ENCODE results near the gene ELL.
"Not testable (repeated sequence)": the region's sequence is repeated elsewhere in the genome, so short reads cannot be mapped to it uniquely, and the experiment has no call there.

ELL gene

DNA sequence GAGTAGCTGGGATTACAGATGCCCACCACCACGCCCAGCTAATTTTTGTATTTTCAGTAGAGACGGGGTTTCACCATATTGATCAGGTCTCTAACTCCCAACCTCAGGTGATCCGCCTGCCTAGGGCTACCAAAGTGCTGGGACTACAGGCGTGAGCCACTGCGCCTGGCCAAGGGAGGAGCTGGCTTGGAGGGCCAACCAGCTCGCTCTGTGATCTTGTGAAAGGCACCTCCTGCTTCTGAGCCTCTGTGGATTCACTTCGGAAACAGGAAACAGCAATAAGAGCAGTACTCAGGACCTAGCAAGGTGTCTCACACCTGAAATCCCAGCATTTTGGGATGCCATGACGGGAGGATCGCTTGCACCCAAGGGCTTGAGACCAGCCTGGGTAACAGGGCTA is 2.0 kb upstream of the ELL start:
- TF ChIP-seq, protein P1, sequence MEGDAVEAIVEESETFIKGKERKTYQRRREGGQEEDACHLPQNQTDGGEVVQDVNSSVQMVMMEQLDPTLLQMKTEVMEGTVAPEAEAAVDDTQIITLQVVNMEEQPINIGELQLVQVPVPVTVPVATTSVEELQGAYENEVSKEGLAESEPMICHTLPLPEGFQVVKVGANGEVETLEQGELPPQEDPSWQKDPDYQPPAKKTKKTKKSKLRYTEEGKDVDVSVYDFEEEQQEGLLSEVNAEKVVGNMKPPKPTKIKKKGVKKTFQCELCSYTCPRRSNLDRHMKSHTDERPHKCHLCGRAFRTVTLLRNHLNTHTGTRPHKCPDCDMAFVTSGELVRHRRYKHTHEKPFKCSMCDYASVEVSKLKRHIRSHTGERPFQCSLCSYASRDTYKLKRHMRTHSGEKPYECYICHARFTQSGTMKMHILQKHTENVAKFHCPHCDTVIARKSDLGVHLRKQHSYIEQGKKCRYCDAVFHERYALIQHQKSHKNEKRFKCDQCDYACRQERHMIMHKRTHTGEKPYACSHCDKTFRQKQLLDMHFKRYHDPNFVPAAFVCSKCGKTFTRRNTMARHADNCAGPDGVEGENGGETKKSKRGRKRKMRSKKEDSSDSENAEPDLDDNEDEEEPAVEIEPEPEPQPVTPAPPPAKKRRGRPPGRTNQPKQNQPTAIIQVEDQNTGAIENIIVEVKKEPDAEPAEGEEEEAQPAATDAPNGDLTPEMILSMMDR (IDR thresholded peaks at IDR 0.05; ENCODE audit: control extremely low read depth, extremely low read depth, low read depth, missing control alignments): no peak
- POLR2A ChIA-PET: interaction anchor here (1.5 kb wide), 1 partner anchor 17 kb away, joined by 3 read pairs; no protein-coding TSS in a partner anchor
- DNase-seq (ENCODE audit: extremely low spot score): no peak
- CTCF ChIA-PET: interaction anchor here (1.1 to 5.9 kb wide), 3 partner anchors 9 to 74 kb away, joined by 4 to 43 read pairs (median 4); partner anchors contain the start of gene UBA52

DNA sequence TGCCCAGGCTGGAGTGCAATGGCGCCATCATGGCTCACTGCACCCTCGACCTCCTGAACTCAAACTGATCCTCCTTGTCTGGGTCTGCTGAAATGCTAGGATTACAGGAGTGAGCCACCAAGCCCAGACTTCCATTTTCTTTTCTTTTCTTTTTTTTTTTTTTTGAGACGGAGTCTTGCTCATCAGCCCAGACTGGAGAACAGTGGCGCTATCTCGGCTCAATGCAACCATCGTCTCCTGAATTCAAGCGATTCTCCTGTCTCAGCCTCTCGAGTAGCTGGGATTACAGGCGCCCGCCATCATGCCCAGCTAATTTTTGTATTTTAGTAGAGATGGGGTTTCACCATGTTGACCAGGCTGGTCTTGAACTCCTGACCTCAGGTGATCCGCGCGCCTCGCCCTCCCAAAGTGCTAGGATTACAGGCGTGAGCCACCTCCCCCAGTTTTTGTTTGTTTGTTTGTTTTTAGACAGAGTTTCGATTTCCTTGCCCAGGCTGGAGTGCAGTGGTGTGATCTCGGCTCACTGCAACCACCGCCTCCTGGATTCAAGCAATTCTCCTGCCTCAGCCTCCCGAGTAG is 1.1 kb upstream of the ELL start:
- DNase-seq (ENCODE audit: extremely low spot score): not testable (repeated sequence)
- ChIA-PET CTCF (interaction anchor here (1.0 to 5.9 kb wide), 6 partner anchors 10 to 73 kb away, joined by 3 to 43 read pairs (median 4); partner anchors contain the start of gene UBA52), POLR2A (interaction anchor here (0.7 to 1.5 kb wide), 2 partner anchors 16 kb away, joined by 3 read pairs; no protein-coding TSS in a partner anchor)

GRCh38 chr19:18522124-18522861 is 423 bp upstream of the ELL start:
- POLR2A ChIA-PET: interaction anchor here (0.7 to 1.6 kb wide), 5 partner anchors 15 to 49 kb away, joined by 3 to 5 read pairs (median 3); partner anchors contain the start of gene UBA52
- peak; percentile 99 for DNase-seq (ENCODE audit: extremely low spot score)
- CTCF ChIA-PET: interaction anchor here (1.0 to 5.9 kb wide), 8 partner anchors 10 to 71 kb away, joined by 3 to 43 read pairs (median 4); no protein-coding TSS in a partner anchor
- TF ChIP-seq, protein P1 (IDR thresholded peaks at IDR 0.05; ENCODE audit: control extremely low read depth, extremely low read depth, low read depth, missing control alignments): no peak

DNA sequence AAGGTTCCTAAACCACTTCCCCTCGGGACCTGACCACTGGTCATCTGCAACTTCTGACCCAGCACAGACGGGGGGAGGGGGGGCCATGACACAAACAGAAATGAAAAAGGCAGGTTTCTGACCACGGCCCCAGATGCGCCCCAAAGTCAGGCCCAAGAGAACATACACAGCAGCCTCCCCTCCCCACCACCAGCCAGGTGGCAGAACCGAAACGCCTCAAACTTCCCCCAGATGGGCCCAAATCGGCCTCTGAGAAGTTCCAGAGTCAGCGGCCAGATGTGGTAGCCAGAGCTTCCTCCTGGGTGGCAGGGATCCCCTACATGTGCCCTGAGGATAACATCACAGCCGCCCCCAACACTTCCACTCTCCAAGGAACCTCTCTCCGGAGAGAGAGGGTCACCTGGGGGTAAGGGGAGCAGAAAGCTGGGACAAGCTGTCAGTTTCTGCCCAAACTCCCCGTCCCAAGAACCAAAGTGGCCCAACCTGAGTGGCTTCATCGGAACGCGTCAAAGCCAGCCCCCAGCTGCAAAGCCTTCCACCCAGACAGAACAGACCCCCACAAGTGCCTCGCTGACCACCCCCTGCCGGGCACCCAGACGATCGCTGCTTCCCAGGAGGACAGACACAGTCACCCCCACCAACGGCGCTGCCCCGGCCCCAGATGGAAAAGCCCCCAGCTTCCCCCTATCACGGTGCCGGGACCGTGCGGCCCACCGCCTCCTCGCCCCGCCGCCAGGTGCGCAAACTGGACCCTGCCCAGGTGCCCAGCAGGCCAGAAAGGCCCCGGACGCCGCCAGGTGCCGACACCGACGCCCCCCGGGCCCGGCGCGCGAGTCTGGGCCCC is 800 bp downstream of the ELL start:
- TF ChIP-seq, protein P1 (IDR thresholded peaks at IDR 0.05; ENCODE audit: control extremely low read depth, extremely low read depth, low read depth, missing control alignments): no peak
- no peak for DNase-seq (ENCODE audit: extremely low spot score)
- CTCF ChIA-PET: interaction anchor here (0.8 to 5.9 kb wide), 24 partner anchors 8 to 327 kb away, joined by 3 to 43 read pairs (median 5); partner anchors contain the start of genes KXD1, REX1BD and UBA52
- POLR2A ChIA-PET: interaction anchor here (0.6 to 1.6 kb wide), 5 partner anchors 11 to 1399 kb away, joined by 3 to 5 read pairs (median 4); partner anchors contain the start of gene UBA52

GRCh38 chr19:18519962-18520847 is 1.7 kb downstream of the ELL start:
- CTCF ChIA-PET: interaction anchor here (0.6 to 5.9 kb wide), 30 partner anchors 10 to 327 kb away, joined by 3 to 43 read pairs (median 5); partner anchors contain the start of genes FKBP8, KXD1, REX1BD and UBA52
- DNase-seq (ENCODE audit: extremely low spot score): peak; percentile 70
- POLR2A ChIA-PET: interaction anchor here (0.9 to 1.2 kb wide), 2 partner anchors 10 to 13 kb away, joined by 3 to 5 read pairs; no protein-coding TSS in a partner anchor

More at GRCh38 chr19:18519962-18520847, 1.7 kb downstream of the ELL start:
- TF ChIP-seq, protein P1 (IDR thresholded peaks at IDR 0.05; ENCODE audit: control extremely low read depth, extremely low read depth, low read depth, missing control alignments): peak; percentile 87

Measured in GM10248 (cell line).